Subcutaneous adipose tissue (tissue), 4 donors: ENCODE data around the gene CEP295NL. TPM values are rescaled to one million over a fixed set of nuclear protein-coding genes. Genes with fewer than 3 reads are reported as not detected.

Source experiments
- CTCF ChIP-seq: fragments of 450-650 bp; IDR thresholded peaks from one replicate; pipeline ENCODE4 v1.5.1; 2016; ENCODE audit warnings: low read depth, mild to moderate bottlenecking, control low read depth, antibody characterized with exemption, moderate library complexity
- total RNA-seq, 4 donors: library from RNA; depleted of rRNA; stranded (reverse); fragments of >200 nt; gene quantifications; one replicate each; pipeline ENCODE4 v1.1.0, GENCODE V29; 2016

The CEP295NL gene
- total RNA-seq, 4 donors from 2014 or later: 5.4 to 7.3 (median 6.4) TPM

DNA sequence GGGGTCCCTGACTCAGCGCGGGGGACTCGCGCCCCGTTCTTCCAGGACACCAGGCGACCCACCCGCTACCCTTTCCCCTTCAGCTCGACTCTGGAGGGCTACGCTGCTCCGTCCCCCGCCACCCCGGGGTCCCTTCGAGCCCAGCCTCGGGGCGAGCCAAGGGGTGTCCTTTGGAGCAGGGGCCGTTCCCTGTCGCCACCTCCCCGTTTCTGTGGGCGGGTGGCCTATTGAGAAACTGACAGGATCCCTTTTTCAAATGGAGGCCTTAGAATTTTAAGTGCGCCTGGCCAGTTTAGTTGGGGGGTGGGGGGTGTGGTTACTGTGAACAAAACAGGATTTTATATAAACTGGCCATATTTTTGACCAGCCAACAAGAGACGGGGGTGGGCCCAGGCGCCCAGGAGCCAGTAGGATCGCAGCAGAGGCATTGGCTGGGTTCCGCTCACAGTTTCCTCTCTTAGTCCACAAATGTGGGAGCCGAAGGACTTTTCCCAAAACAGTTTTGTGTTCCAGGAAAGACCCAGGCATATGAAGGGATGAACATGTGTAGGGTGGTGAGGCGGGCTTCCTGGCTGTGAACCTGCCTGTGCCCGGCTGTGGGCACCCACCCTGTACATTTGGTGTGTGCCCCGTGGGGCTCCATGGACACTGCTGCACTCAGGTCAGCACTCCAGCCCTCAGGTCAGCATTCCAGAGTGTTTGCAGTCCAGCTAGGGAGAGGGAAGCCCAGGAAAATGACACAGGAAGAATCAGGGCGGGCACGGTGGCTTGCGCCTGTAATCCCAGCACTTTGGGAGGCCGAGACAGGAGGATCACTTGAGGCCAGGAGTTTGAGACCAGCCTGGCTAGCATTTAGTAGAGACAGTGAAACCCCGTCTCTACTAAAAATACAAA is 22.9 kb upstream of the CEP295NL start:
- TF ChIP-seq CTCF: no peak

DNA sequence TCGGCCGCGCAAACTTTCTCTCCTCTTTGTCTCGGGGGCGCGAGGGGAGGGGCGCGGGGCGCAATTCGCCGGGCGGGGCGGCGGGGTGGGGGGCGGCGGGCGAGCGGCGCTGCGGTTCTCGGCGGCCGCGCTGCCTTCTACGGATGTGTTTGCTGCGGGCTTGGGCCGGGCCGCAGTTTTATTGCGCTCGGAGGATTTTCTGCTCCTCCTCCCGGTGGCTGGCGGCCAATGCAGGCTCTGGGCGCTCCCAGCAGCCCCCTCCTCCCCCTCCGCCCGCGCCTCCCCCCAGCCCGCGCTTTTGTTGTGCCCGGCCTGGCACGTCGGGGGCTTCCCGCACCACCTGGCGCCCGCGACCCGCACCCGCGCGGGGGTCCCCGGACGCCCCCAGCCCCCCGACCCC is 22.2 kb upstream of the CEP295NL start, which contains the start of gene TIMP2:
TIMP2 (minus strand) TSS at position 154 of the 400 bp plus-strand sequence. CDS start 299 bp downstream, outside the sequence.
- TF ChIP-seq CTCF: no peak

DNA sequence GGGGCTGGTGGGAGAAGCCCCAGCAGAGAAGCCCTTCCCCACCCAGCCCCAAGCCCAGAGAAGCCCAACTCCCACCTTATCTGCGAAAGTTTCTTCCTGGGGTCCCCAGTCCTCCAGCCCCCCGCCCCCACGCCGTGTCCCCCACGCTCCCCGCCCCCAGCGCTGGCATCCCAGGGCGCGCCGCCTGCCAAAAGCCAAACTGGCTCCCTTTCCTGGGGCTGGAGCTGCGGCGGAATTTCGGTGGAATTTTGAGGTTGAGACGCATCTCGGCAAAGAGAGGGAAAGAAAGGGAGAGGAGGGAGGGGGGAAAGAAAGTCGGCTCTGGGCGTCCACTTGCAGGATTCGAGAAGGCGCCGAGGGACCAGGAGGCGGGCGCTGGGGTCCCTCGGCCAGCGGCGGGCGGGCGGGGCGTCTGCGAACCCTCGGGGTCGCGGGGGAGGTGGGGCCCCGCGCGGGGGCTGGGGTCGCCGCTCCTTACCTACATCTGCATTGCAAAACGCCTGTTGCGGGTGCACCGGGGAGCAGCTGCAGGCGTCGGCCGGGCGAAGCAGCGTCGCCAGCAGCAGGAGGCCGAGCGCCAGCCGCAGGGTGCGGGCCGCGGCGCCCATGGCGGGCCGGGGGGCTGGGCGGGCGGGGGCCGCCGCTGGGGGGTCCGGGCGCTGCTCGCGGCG is 21.6 kb upstream of the CEP295NL start:
- no peak for TF ChIP-seq CTCF

GRCh38 chr17:78923660-78924453 is 20.9 kb upstream of the CEP295NL start:
- no peak for TF ChIP-seq CTCF

DNA sequence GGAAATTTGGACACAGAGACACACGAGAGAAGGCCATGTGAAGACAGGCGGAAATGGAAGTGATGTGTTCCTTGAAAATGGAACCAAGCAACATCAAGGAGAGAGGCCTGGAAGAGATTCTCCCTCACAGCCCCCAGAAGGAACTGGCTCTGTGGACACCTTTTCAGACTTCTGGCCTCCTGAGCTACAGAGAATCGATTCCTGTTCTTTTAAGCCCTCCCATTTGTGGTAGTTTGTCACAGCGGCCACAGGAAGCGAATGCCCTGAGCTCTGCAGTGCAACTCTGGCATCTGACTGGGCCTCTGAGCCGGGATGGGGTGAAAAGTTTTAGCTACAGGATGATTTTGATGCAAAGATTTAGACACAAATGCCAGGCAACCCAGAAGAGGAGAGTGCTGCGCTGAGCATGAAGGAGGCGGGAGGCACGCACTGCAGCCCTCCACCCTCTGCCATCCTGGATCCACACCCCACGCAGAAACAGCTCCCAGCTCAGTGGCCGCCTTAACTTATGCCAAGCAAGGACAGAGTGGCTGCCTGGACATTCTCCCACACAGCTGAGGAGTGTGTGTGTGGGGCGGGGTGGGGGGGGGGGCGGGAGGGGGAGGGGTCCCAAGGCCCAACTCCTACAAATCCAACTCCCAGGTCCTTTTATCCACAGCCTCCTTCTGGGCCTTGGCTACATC is 20.0 kb upstream of the CEP295NL start:
- no peak for TF ChIP-seq CTCF

DNA sequence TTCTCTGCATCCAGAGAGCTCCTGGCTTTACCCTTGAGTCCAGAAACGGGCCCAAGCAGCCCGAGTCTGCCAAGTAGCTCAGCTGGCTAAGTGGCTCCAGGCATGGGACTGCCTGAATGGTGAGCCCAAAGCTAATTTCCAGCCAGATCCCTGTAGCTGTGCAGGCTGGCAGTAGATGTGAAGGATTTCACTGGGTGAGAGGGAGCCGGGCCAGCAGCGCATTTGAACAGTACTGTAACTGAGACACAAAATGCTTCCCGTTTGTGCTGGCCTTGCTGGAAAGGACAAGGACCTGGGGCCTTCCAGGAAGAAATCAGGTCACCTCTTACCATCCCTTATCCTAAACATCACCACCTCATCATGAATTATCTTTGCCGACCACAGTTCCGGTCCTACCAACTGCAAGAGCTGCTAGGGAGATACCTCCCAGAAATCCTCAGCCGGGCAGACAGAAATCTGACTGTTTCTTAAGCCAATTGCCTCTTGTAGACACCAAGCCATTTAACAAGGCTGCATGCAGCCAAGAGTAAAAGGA is 18.5 kb upstream of the CEP295NL start:
- no peak for TF ChIP-seq CTCF
